Breast epithelium (tissue), 4 donors: ENCODE results near the gene MARCHF3. TPM values are rescaled to one million over a fixed set of nuclear protein-coding genes. Genes with fewer than 3 reads are reported as not detected.
"Not testable (repeated sequence)": the region's sequence is repeated elsewhere in the genome, so short reads cannot be mapped to it uniquely, and the experiment has no call there.

Experiments used
- DNase-seq, 2 donors: peaks; one replicate each; pipeline ENCODE4 v3.0.0-alpha.2; 2019; ENCODE audit warnings: low spot score in 2 of 2
- H3K27ac ChIP-seq, 2 donors: fragments of 200-600 bp; sonication (generic) in 1 of 2; one replicate each; pipeline ENCODE4 v1.5.1; 2016 to 2019; ENCODE audit warnings: mild to moderate bottlenecking in 1 of 2
- H3K27me3 ChIP-seq, 2 donors: fragments of 200-600 bp; sonication (generic) in 1 of 2; one replicate each; pipeline versions ENCODE4 v1.5.1 to v1.6.0; 2017 to 2019; ENCODE audit warnings: control low read depth in 1 of 2, mild to moderate bottlenecking in 1 of 2
- H3K36me3 ChIP-seq: fragments of 200-600 bp; one replicate; pipeline ENCODE4 v1.5.1; 2019
- H3K4me1 ChIP-seq, 2 donors: fragments of 200-600 bp; sonication (generic); one replicate each; pipeline ENCODE4 v1.5.1; 2016 to 2019; ENCODE audit warnings: control low read depth in 1 of 2
- H3K4me3 ChIP-seq, 3 donors: fragments of 200-600 bp; sonication (generic); 1 replicate in 2 of 3; 2 replicates in 1 of 3; pipeline ENCODE4 v1.5.1; 2016 to 2019; ENCODE audit warnings: mild to moderate bottlenecking in 3 of 3, moderate library complexity in 2 of 3
- H3K9me3 ChIP-seq, 2 donors: fragments of 200-600 bp; sonication (generic) in 1 of 2; one replicate each; pipeline ENCODE4 v1.5.1; 2016 to 2019; ENCODE audit warnings: control low read depth in 1 of 2
- CTCF ChIP-seq, 3 donors: fragments of 450-650 bp; IDR thresholded peaks; one replicate each; pipeline ENCODE4 v1.5.1; 2016 to 2017; ENCODE audit warnings: antibody characterized with exemption in 3 of 3, mild to moderate bottlenecking in 3 of 3, moderate library complexity in 3 of 3
- POLR2A ChIP-seq: fragments of 450-650 bp; IDR thresholded peaks from one replicate; pipeline ENCODE4 v1.6.1; 2016; ENCODE audit warnings: antibody characterized with exemption, mild to moderate bottlenecking, moderate library complexity
- POLR2AphosphoS5 ChIP-seq, 3 donors: sonication (generic); formaldehyde crosslinking; IDR thresholded peaks; one replicate each; pipeline ENCODE4 v1.6.1; 2017; ENCODE audit warnings: antibody characterized with exemption in 3 of 3
- intact Hi-C: fragments of 100-400 bp; cut with DNase I; formaldehyde crosslinking; loops from one replicate; pipeline ENCODE4 v1.15.1; 2023; ENCODE audit warnings: low total_unique reads
- total RNA-seq, 3 donors: library from RNA; depleted of rRNA; stranded (reverse); fragments of >200 nt; gene quantifications; one replicate each; pipeline ENCODE4 v1.1.0, GENCODE V29; 2016

Gene MARCHF3
- total RNA-seq, 3 donors from 2014 or later = 7.5 to 16.1 (median 11.6) TPM

- H3K9me3 ChIP-seq = no peaks in the 10 kb centered on the region
- H3K4me3 ChIP-seq = no peak overlapping the region
- no peaks in the 10 kb centered on the region for H3K27me3 ChIP-seq
- intact Hi-C loops = no loop called here
- DNase-seq = no peak
- no peak overlapping the region for H3K27ac ChIP-seq
- no peaks in the 10 kb centered on the region for H3K36me3 ChIP-seq
- TF ChIP-seq POLR2AphosphoS5 (IDR thresholded peaks at IDR 0.05) (no peak), POLR2A (no peak), CTCF (IDR thresholded peaks at IDR 0.05) (no peak)
- H3K4me1 ChIP-seq = no peaks in the 10 kb centered on the region
Observed at GRCh38 chr5:127022846-127023245, 7.5 kb downstream of the MARCHF3 start.

- DNase-seq = no peak
- Histone ChIP-seq H3K4me3 (no peak overlapping the region), H3K4me1 (no peaks in the 10 kb centered on the region), H3K27ac (no peak overlapping the region), H3K27me3 (no peaks in the 10 kb centered on the region), H3K9me3 (no peaks in the 10 kb centered on the region), H3K36me3 (no peaks in the 10 kb centered on the region)
- intact Hi-C loops = no loop called here
- TF ChIP-seq POLR2A (no peak), POLR2AphosphoS5 (IDR thresholded peaks at IDR 0.05) (no peak), CTCF (IDR thresholded peaks at IDR 0.05) (no peak)
Observed at GRCh38 chr5:127019928-127020327, 10.4 kb downstream of the MARCHF3 start.

GRCh38 chr5:127016722-127017121 is 13.6 kb downstream of the MARCHF3 start:
- not testable (repeated sequence) for H3K4me1 ChIP-seq

GRCh38 chr5:127015716-127016115 is 14.6 kb downstream of the MARCHF3 start:
- Histone ChIP-seq H3K4me1 (no peaks in the 10 kb centered on the region), H3K27ac (no peak overlapping the region), H3K4me3 (no peak overlapping the region), H3K9me3 (no peaks in the 10 kb centered on the region), H3K27me3 (no peaks in the 10 kb centered on the region), H3K36me3 (no peaks in the 10 kb centered on the region)
- no peak for DNase-seq
- intact Hi-C loops = no loop called here
- TF ChIP-seq POLR2AphosphoS5 (IDR thresholded peaks at IDR 0.05) (no peak), CTCF (IDR thresholded peaks at IDR 0.05) (no peak), POLR2A (no peak)

More at GRCh38 chr5:127016722-127017121, 13.6 kb downstream of the MARCHF3 start:
- H3K27ac ChIP-seq, H3K9me3 ChIP-seq, intact Hi-C loops, DNase-seq, H3K4me3 ChIP-seq, H3K36me3 ChIP-seq, H3K27me3 ChIP-seq: not testable (repeated sequence)

GRCh38 chr5:127014573-127014972 is 15.8 kb downstream of the MARCHF3 start:
- intact Hi-C loops = no loop called here
- Histone ChIP-seq H3K4me3 (no peak overlapping the region), H3K36me3 (no peaks in the 10 kb centered on the region), H3K27ac (no peak overlapping the region), H3K27me3 (no peaks in the 10 kb centered on the region), H3K9me3 (no peaks in the 10 kb centered on the region), H3K4me1 (no peaks in the 10 kb centered on the region)
- TF ChIP-seq POLR2A = no peak
- no peak for TF ChIP-seq CTCF (IDR thresholded peaks at IDR 0.05)
- TF ChIP-seq POLR2AphosphoS5 (IDR thresholded peaks at IDR 0.05) = no peak
- no peak for DNase-seq

- no peaks in the 10 kb centered on the region for H3K27me3 ChIP-seq
- TF ChIP-seq CTCF (IDR thresholded peaks at IDR 0.05) = no peak
- no peak for TF ChIP-seq POLR2AphosphoS5 (IDR thresholded peaks at IDR 0.05)
- TF ChIP-seq POLR2A = no peak
- DNase-seq = no peak
- no peak overlapping the region for H3K4me3 ChIP-seq
- no peaks in the 10 kb centered on the region for H3K36me3 ChIP-seq
- H3K9me3 ChIP-seq = no peaks in the 10 kb centered on the region
- no peaks in the 10 kb centered on the region for H3K4me1 ChIP-seq
- no peak overlapping the region for H3K27ac ChIP-seq
- intact Hi-C loops = no loop called here
Observed at GRCh38 chr5:127013407-127013806, 17.0 kb downstream of the MARCHF3 start.
